Endothelial cell of umbilical vein (primary cell): ENCODE measurements around the gene PCDHGA6. TPM values are rescaled to one million over a fixed set of nuclear protein-coding genes. Genes with fewer than 3 reads are reported as not detected.

Experiments
- BruUV-seq: library from RNA; stranded (reverse); fragments of 400-500 nt; replicated peaks from 2 replicates; lab custom pipeline; 2021; lab: Mats Ljungman, UMichigan
- CTCF ChIA-PET: fragments of 300-600, 350-600 bp; sonication (Branson Sonifier 250); formaldehyde crosslinking; loops from one replicate; lab custom pipeline; 2021; ENCODE audit warnings: antibody characterized with exemption, inconsistent platforms; lab: Charles Lee
- POLR2A ChIA-PET: fragments of 300-600, 350-600 bp; sonication (Branson Sonifier 250); formaldehyde crosslinking; loops from one replicate; lab custom pipeline; 2021; ENCODE audit warnings: antibody characterized with exemption, inconsistent platforms; lab: Charles Lee
- DNase-seq: peaks from one replicate; pipeline ENCODE4 v3.0.0-alpha.2; 2011; ENCODE audit warnings: low read depth, low spot score
- FAIRE-seq: peaks from 2 replicates; lab custom pipeline; 2011; peaks lifted over from hg19 to GRCh38; lab: Jason Lieb, UNC
- H2AFZ ChIP-seq: 2 replicates; pipeline ENCODE4 v1.6.0; 2012; ENCODE audit warnings: low read depth, low read length, control low read depth, inconsistent platforms
- H3K27ac ChIP-seq: 2 replicates; pipeline ENCODE4 v1.5.1; 2011; ENCODE audit warnings: low read depth, mild to moderate bottlenecking, control low read depth, low read length, moderate library complexity; ENCODE audit not compliant: insufficient read depth
- H3K27me3 ChIP-seq, 2 experiments: 2 replicates each; pipeline versions ENCODE4 v1.6.0 to v1.6.1; 2011; ENCODE audit warnings: low read length in 2 of 2, mixed read lengths in 1 of 2; ENCODE audit not compliant: control insufficient read depth in 2 of 2, insufficient read depth in 2 of 2
- H3K36me3 ChIP-seq, 2 experiments: 2 replicates in 1 of 2; 3 replicates in 1 of 2; pipeline ENCODE4 v1.5.1; 2011; ENCODE audit warnings: low read length in 2 of 2, mild to moderate bottlenecking in 1 of 2, moderate library complexity in 1 of 2; ENCODE audit not compliant: control insufficient read depth in 2 of 2, insufficient read depth in 2 of 2; ENCODE audit errors: extremely low read depth in 1 of 2
- H3K4me1 ChIP-seq: 3 replicates; pipeline ENCODE4 v1.5.1; 2011; ENCODE audit warnings: mild to moderate bottlenecking, low read length; ENCODE audit not compliant: control insufficient read depth, insufficient read depth; ENCODE audit errors: extremely low read depth
- H3K4me2 ChIP-seq: 2 replicates; pipeline ENCODE4 v1.6.1; 2011; ENCODE audit warnings: low read length, control low read depth, mixed read lengths; ENCODE audit not compliant: insufficient read depth
- H3K4me3 ChIP-seq, 3 experiments: fragments of 200-600 bp in 1 of 3; sonication (generic), shearing (Covaris generic) in 1 of 3; replicated peaks in 1 of 3; 2 replicates each; pipeline ENCODE4 v1.5.1; 2011 to 2016; ENCODE audit warnings: control low read depth in 3 of 3, low read length in 3 of 3, mild to moderate bottlenecking in 2 of 3, inconsistent platforms in 1 of 3, low read depth in 1 of 3, moderate library complexity in 1 of 3; ENCODE audit not compliant: insufficient read depth in 1 of 3
- H3K79me2 ChIP-seq: 2 replicates; pipeline ENCODE4 v1.6.0; 2012; ENCODE audit warnings: low read length, inconsistent platforms; ENCODE audit not compliant: control insufficient read depth, insufficient read depth
- H3K9ac ChIP-seq: replicated peaks from 2 replicates; pipeline ENCODE3; 2011; ENCODE audit warnings: low read length, control low read depth; ENCODE audit not compliant: insufficient read depth; ENCODE audit errors: extremely low read depth
- H3K9me1 ChIP-seq: replicated peaks from 3 replicates; pipeline ENCODE4 v1.6.0; 2011; ENCODE audit warnings: mild to moderate bottlenecking, low read length; ENCODE audit not compliant: control insufficient read depth, insufficient read depth; ENCODE audit errors: extremely low read depth
- H3K9me3 ChIP-seq: replicated peaks from 2 replicates; pipeline ENCODE4 v1.5.1; 2012; ENCODE audit warnings: low read length, inconsistent platforms; ENCODE audit not compliant: control insufficient read depth, insufficient read depth
- H4K20me1 ChIP-seq: replicated peaks from 2 replicates; pipeline ENCODE3; 2011; ENCODE audit warnings: mild to moderate bottlenecking, low read length; ENCODE audit not compliant: control insufficient read depth, insufficient read depth; ENCODE audit errors: extremely low read depth
- CTCF ChIP-seq, 2 donors: IDR thresholded peaks; 1 replicate in 1 of 2; 2 replicates in 1 of 2; pipeline ENCODE4 v1.5.1; 2011; ENCODE audit warnings: low read length in 2 of 2, mild to moderate bottlenecking in 2 of 2, moderate library complexity in 2 of 2, control low read depth in 1 of 2, inconsistent platforms in 1 of 2, low read depth in 1 of 2; ENCODE audit not compliant: insufficient read depth in 1 of 2; ENCODE audit errors: extremely low read depth in 1 of 2
- EZH2 ChIP-seq: IDR thresholded peaks from 2 replicates; pipeline ENCODE4 v1.6.1; 2012; ENCODE audit warnings: borderline replicate concordance, low read depth, mild to moderate bottlenecking, moderate library complexity, low read length, inconsistent platforms; ENCODE audit not compliant: severe bottlenecking
- FOS ChIP-seq: IDR thresholded peaks from 2 replicates; pipeline ENCODE4 v1.6.1; 2011; ENCODE audit warnings: mild to moderate bottlenecking, low read length, moderate library complexity, borderline replicate concordance; ENCODE audit not compliant: insufficient read depth
- GATA2 ChIP-seq: IDR thresholded peaks from 2 replicates; pipeline ENCODE4 v1.7.0; 2011; ENCODE audit warnings: low read depth, mild to moderate bottlenecking, moderate library complexity, mixed read lengths, low read length; ENCODE audit not compliant: insufficient read length, insufficient read depth
- JUN ChIP-seq: IDR thresholded peaks from 2 replicates; pipeline ENCODE4 v1.6.1; 2011; ENCODE audit warnings: borderline replicate concordance, low read depth; ENCODE audit not compliant: insufficient read length, insufficient read depth
- MYC ChIP-seq: IDR thresholded peaks from one replicate; pipeline ENCODE4 v1.6.1; 2011; ENCODE audit warnings: mild to moderate bottlenecking, low read depth, low read length
- POLR2A ChIP-seq: IDR thresholded peaks from 2 replicates; pipeline ENCODE4 v1.6.1; 2012; ENCODE audit warnings: low read depth, mild to moderate bottlenecking, control low read depth, low read length
- POLR2AphosphoS5 ChIP-seq: IDR thresholded peaks from 2 replicates; pipeline ENCODE4 v1.6.1; 2012; ENCODE audit warnings: low read depth, mild to moderate bottlenecking, control low read depth, low read length, moderate library complexity; ENCODE audit not compliant: insufficient read depth
- dilution Hi-C: fragments of 300-500 bp; cut with MboI; formaldehyde crosslinking; loops from one replicate; pipeline ENCODE4 v1.15.0; 2019; ENCODE audit warnings: low sequenced_read_pairs; ENCODE audit not compliant: extremely low pct_ligation_motif_present
- intact Hi-C: fragments of 100-400 bp; cut with micrococcal nuclease; formaldehyde crosslinking; loops from one replicate; pipeline ENCODE4 v1.10.0; 2022
- polyA plus RNA-seq, 4 experiments: library from polyadenylated mRNA; depleted of rRNA in 3 of 4; stranded (reverse) in 3 of 4; unstranded in 1 of 4; fragments of >200 nt; gene quantifications; 2 replicates each; pipeline versions ENCODE4 v1.2.1 to v1.2.3, GENCODE V29; 2011 to 2012; ENCODE audit warnings: missing spikeins in 1 of 4
- total RNA-seq: library from RNA; stranded (reverse); gene quantifications from 2 replicates; pipeline ENCODE4 v1.2.3, GENCODE V29; 2021
- TF ChIP-seq, protein P1 (sequence below): IDR thresholded peaks from 2 replicates; pipeline ENCODE4 v1.6.1; 2011; ENCODE audit not compliant: insufficient read depth, insufficient read length

The PCDHGA6 gene
- total and polyA plus RNA-seq, 2 donors (not counting 3 experiments of a cell fraction or from before 2014, with no cell fraction given) = 2.6 to 2.7 TPM

DNA sequence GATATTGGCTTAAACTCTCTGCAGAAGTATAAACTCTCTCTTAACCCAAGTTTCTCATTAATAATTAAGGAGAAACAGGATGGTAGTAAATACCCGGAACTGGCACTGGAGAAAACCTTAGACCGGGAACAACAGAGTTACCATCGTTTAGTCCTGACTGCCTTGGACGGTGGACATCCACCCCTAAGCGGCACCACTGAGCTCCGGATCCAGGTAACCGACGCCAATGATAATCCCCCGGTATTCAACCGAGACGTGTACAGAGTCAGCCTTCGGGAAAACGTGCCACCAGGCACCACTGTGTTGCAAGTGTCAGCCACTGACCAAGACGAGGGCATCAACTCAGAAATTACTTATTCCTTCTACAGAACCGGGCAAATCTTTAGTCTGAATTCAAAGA lies 24.9 kb downstream of the PCDHGA6 start:
- Histone ChIP-seq H2AFZ (no peak overlapping the region), H3K4me2 (no peak overlapping the region), H4K20me1 (no peaks in the 10 kb centered on the region), H3K79me2 (no peaks in the 10 kb centered on the region), H3K36me3 (no peaks in the 10 kb centered on the region), H3K9ac (no peak overlapping the region), H3K27me3 (peaks cover 37 to 69% of the 10 kb centered on the region in 2 experiments), H3K4me3 (no peak overlapping the region), H3K9me1 (no peaks in the 10 kb centered on the region), H3K9me3 (peaks cover 2% of the 10 kb centered on the region), H3K4me1 (peaks cover 2% of the 10 kb centered on the region), H3K27ac (no peak overlapping the region)
- FAIRE-seq = no peak
- POLR2A ChIA-PET = no interaction called here
- dilution Hi-C loops (no loop called here), intact Hi-C loops (no loop called here)
- no peak for DNase-seq
- TF ChIP-seq POLR2AphosphoS5 (no peak), EZH2 (no peak), GATA2 (no peak), JUN (no peak), FOS (no peak), MYC (no peak), CTCF (IDR thresholded peaks at IDR 0.05; ENCODE audit: extremely low read depth in 1 of 2, insufficient read depth in 1 of 2, low read depth in 1 of 2, low read length in 2 of 2) (no peak), POLR2A (no peak)
- TF ChIP-seq, protein P1, sequence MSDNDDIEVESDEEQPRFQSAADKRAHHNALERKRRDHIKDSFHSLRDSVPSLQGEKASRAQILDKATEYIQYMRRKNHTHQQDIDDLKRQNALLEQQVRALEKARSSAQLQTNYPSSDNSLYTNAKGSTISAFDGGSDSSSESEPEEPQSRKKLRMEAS = no peak
- BruUV-seq = no TSS peak
- CTCF ChIA-PET = interaction anchor here (1.2 to 3.5 kb wide), 12 partner anchors 8 to 165 kb away, joined by 6 to 45 read pairs (median 16); partner anchors contain the start of genes PCDHGA10, PCDHGA11, PCDHGA12 and PCDHGA2
